GM10248 (cell line): ENCODE results near the gene POLK.

Experiments
- CTCF ChIA-PET: fragments of 300-600 bp; sonication (Branson Sonifier 250); formaldehyde crosslinking; extraction: SDS; loops from one replicate; lab custom pipeline; 2021; ENCODE audit warnings: antibody characterized with exemption; lab: Yijun Ruan, JAX
- POLR2A ChIA-PET: fragments of 350-650 bp; sonication (Branson Sonifier 250); formaldehyde crosslinking; extraction: SDS; loops from one replicate; lab custom pipeline; 2020; ENCODE audit warnings: antibody characterized with exemption; lab: Yijun Ruan, JAX
- DNase-seq: peaks from one replicate; pipeline ENCODE4 v3.0.0; 2012; ENCODE audit errors: extremely low spot score
- CTCF ChIP-seq: IDR thresholded peaks from 2 replicates; pipeline ENCODE4 v1.5.1; 2012; ENCODE audit warnings: mild to moderate bottlenecking, low read depth; ENCODE audit errors: extremely low read depth, missing control alignments, control extremely low read depth

Gene POLK

GRCh38 chr5:75616371-75616881, 104.7 kb downstream of the POLK start:
- no peak for TF ChIP-seq CTCF
- no peak for DNase-seq
- ChIA-PET CTCF (interaction anchor here (1.3 kb wide), 1 partner anchor 48 kb away, joined by 5 read pairs; no protein-coding TSS in a partner anchor), POLR2A (interaction anchor here (0.6 kb wide), 1 partner anchor 22 kb away, joined by 8 read pairs; no protein-coding TSS in a partner anchor)

- TF ChIP-seq CTCF: no peak
- POLR2A ChIA-PET: no interaction called here
- no peak for DNase-seq
- CTCF ChIA-PET: interaction anchor here (1.1 to 1.3 kb wide), 2 partner anchors 12 to 47 kb away, joined by 3 to 5 read pairs; no protein-coding TSS in a partner anchor
Measured at GRCh38 chr5:75616971-75617621, 105.4 kb downstream of the POLK start.

GRCh38 chr5:75617736-75618352, 106.2 kb downstream of the POLK start:
- DNase-seq: no peak
- ChIA-PET CTCF (interaction anchor here (1.1 to 1.6 kb wide), 3 partner anchors 11 to 19 kb away, joined by 3 to 6 read pairs (median 3); no protein-coding TSS in a partner anchor), POLR2A (no interaction called here)
- TF ChIP-seq CTCF: no peak

- no peak for TF ChIP-seq CTCF
- ChIA-PET POLR2A (no interaction called here), CTCF (interaction anchor here (1.3 kb wide), 2 partner anchors 17 to 61 kb away, joined by 3 to 4 read pairs; no protein-coding TSS in a partner anchor)
- DNase-seq: no peak
Measured at GRCh38 chr5:75620184-75620959, 108.7 kb downstream of the POLK start.

- DNase-seq: no peak
Measured at GRCh38 chr5:75622564-75622963, 110.9 kb downstream of the POLK start.

More at GRCh38 chr5:75622564-75622963, 110.9 kb downstream of the POLK start:
- no peak for TF ChIP-seq CTCF
- POLR2A ChIA-PET: no interaction called here
- CTCF ChIA-PET: interaction anchor here (1.3 kb wide), 1 partner anchor 10 kb away, joined by 3 read pairs; no protein-coding TSS in a partner anchor
